VCaP (cell line): ENCODE data around the gene HSF2BP.
"Not testable (repeated sequence)": the region's sequence is repeated elsewhere in the genome, so short reads cannot be mapped to it uniquely, and the experiment has no call there.

Source experiments
- H3K27ac ChIP-seq: fragments of 450-650 bp; 2 replicates; pipeline ENCODE4 v1.5.1; 2017

The HSF2BP gene

GRCh38 chr21:43498924-43499323 is 160.4 kb downstream of the HSF2BP start:
- not testable (repeated sequence) for H3K27ac ChIP-seq

GRCh38 chr21:43498065-43498464 is 161.2 kb downstream of the HSF2BP start:
- H3K27ac ChIP-seq, result not testable (repeated sequence)

- not testable (repeated sequence) for H3K27ac ChIP-seq
Measured at GRCh38 chr21:43494279-43495012, 164.8 kb downstream of the HSF2BP start.

- H3K27ac ChIP-seq, result not testable (repeated sequence)
Measured at GRCh38 chr21:43493471-43493870, 165.8 kb downstream of the HSF2BP start.

GRCh38 chr21:43488235-43488634 is 171.1 kb downstream of the HSF2BP start:
- not testable (repeated sequence) for H3K27ac ChIP-seq

- H3K27ac ChIP-seq, result not testable (repeated sequence)
Measured at GRCh38 chr21:43486051-43486450, 173.2 kb downstream of the HSF2BP start.

- not testable (repeated sequence) for H3K27ac ChIP-seq
Measured at GRCh38 chr21:43485016-43485415, 174.3 kb downstream of the HSF2BP start.

- not testable (repeated sequence) for H3K27ac ChIP-seq
Measured at GRCh38 chr21:43479197-43479596, 180.1 kb downstream of the HSF2BP start.
